Measurements from ENCODE around the gene PDGFC.

Gene PDGFC

DNA sequence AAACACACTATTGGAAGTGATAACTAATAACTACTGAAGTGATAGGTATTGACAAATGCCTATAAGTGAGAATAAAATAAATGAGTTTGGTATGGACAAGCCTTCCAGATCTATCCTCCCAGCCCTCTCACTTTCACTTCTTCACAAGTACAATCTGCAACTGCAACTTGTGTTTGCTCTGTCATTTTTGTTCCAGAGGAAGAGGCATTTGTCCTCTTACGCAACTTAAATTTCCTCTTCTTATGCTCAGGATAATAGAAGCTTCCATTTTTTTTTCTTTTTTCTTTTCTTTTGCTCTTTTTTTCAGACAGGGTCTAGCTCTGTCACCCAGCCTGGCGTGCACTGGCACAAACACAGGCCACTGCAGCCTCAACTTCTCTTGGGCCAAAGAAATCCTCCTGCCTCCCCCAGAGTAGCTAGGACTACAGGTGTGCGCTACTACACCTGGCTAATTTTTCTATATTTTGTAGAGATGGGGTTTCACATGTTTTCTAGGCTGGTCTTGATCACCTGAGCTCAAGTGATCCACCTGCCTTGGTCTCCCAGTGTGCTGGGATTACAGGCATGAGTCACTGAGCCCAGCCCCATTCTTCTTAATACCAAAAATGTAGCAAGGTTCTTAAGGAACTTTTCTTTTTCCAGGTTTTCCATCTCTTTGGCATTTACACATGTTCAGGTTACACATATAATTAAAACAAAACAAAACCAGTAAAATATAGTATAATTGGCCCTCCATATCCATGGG, 73.1 kb downstream of the PDGFC start:
- Histone ChIP-seq H3K4me3 (no peak overlapping the region), H3K9me3 (ENCODE audit: low read depth, low read length) (no peaks in the 10 kb centered on the region), H3K9ac (ENCODE audit: insufficient read length) (no peak overlapping the region), H3K36me3 (ENCODE audit: insufficient read depth, low read length) (no peaks in the 10 kb centered on the region), H3K27ac (no peak overlapping the region)
- DNase-seq (ENCODE audit: low read depth, low spot score), result no peak
- no peak for TF ChIP-seq FOXP2 (optimal IDR thresholded peaks at IDR 0.05; ENCODE audit: control extremely low read depth, extremely low read length, insufficient read depth)
- TF ChIP-seq EZH2 (IDR thresholded peaks at IDR 0.05), result no peak
- no peak for TF ChIP-seq POLR2AphosphoS5 (IDR thresholded peaks at IDR 0.05; ENCODE audit: borderline replicate concordance, low read depth, low read length)

DNA sequence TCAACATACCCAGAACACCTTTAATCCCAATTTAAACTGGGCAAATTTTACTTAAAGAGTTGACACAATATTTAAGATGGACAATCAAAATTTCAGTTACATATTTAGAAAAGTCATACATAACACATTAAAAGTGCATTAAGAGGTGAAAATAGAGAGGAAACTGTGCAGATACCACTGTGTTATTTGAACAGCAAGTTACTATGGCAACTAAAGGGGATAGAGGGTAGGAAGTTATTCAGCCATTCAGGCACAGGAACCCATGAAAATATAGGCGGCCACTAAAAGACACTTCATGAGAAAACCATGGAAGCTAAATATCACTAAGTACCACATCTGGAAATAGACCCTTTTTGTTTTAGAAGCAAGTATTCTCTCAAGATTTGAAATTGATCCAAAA, 75.1 kb downstream of the PDGFC start:
- TF ChIP-seq EZH2 (IDR thresholded peaks at IDR 0.05) (no peak), POLR2AphosphoS5 (IDR thresholded peaks at IDR 0.05; ENCODE audit: borderline replicate concordance, low read depth, low read length) (no peak), FOXP2 (optimal IDR thresholded peaks at IDR 0.05; ENCODE audit: control extremely low read depth, extremely low read length, insufficient read depth) (no peak)
- H3K36me3 ChIP-seq (ENCODE audit: insufficient read depth, low read length), result no peaks in the 10 kb centered on the region
- H3K9me3 ChIP-seq (ENCODE audit: low read depth, low read length), result no peaks in the 10 kb centered on the region
- DNase-seq (ENCODE audit: low read depth, low spot score), result no peak
- H3K4me3 ChIP-seq, result no peak overlapping the region
- no peak overlapping the region for H3K9ac ChIP-seq (ENCODE audit: insufficient read length)
- H3K27ac ChIP-seq, result no peak overlapping the region

DNA sequence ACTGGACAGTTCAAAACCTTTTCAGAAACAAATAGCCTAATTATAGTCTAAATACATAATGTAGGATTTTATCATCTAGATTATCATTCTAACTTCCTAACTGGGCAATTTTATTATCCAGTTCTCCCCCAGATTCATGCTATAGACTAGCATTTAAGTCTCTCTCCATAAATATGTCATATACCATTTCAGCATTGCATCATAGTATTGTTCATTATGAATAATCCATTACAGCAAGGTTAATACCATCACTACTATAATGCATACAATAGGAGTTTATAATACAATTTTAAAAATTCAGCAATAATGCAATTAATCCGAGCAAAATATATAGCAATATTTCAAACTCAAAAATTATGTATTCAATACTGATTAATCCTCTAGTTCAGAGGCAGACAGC, 77.4 kb downstream of the PDGFC start:
- Histone ChIP-seq H3K36me3 (ENCODE audit: insufficient read depth, low read length) (no peaks in the 10 kb centered on the region), H3K9ac (ENCODE audit: insufficient read length) (no peak overlapping the region), H3K9me3 (ENCODE audit: low read depth, low read length) (no peaks in the 10 kb centered on the region), H3K27ac (0 out of 2 replicates have a peak overlapping the region, but pooled peaks have one; percentile 17), H3K4me3 (peak overlapping the region; percentile 13; the same call in 1 of the 2 replicates)
- TF ChIP-seq FOXP2 (optimal IDR thresholded peaks at IDR 0.05; ENCODE audit: control extremely low read depth, extremely low read length, insufficient read depth) (no peak), POLR2AphosphoS5 (IDR thresholded peaks at IDR 0.05; ENCODE audit: borderline replicate concordance, low read depth, low read length) (no peak), EZH2 (IDR thresholded peaks at IDR 0.05) (no peak)
- no peak for DNase-seq (ENCODE audit: low read depth, low spot score)

DNA sequence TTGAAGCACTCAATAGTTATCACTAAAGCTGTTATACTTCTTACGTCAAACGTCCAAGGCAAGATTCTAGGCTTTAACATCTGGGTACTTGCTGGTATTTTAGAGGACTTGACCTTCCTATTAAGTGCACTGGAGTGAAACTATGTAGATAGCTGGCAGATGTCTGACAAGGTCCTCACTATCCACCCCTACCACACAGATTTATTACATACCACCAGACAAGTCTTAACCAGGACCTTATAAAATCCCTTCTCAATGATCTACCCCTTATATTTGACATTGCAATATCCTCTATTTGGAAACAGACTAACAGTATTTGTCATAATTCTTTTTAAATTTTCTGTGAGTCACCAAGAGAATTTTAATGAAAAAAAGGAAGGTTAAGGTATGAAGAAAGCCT, 78.8 kb downstream of the PDGFC start:
- Histone ChIP-seq H3K27ac (no peak overlapping the region), H3K9me3 (ENCODE audit: low read depth, low read length) (no peaks in the 10 kb centered on the region), H3K9ac (ENCODE audit: insufficient read length) (no peak overlapping the region), H3K36me3 (ENCODE audit: insufficient read depth, low read length) (no peaks in the 10 kb centered on the region), H3K4me3 (no peak overlapping the region)
- TF ChIP-seq EZH2 (IDR thresholded peaks at IDR 0.05), result no peak
- no peak for TF ChIP-seq POLR2AphosphoS5 (IDR thresholded peaks at IDR 0.05; ENCODE audit: borderline replicate concordance, low read depth, low read length)
- TF ChIP-seq FOXP2 (optimal IDR thresholded peaks at IDR 0.05; ENCODE audit: control extremely low read depth, extremely low read length, insufficient read depth), result no peak
- DNase-seq (ENCODE audit: low read depth, low spot score), result no peak

DNA sequence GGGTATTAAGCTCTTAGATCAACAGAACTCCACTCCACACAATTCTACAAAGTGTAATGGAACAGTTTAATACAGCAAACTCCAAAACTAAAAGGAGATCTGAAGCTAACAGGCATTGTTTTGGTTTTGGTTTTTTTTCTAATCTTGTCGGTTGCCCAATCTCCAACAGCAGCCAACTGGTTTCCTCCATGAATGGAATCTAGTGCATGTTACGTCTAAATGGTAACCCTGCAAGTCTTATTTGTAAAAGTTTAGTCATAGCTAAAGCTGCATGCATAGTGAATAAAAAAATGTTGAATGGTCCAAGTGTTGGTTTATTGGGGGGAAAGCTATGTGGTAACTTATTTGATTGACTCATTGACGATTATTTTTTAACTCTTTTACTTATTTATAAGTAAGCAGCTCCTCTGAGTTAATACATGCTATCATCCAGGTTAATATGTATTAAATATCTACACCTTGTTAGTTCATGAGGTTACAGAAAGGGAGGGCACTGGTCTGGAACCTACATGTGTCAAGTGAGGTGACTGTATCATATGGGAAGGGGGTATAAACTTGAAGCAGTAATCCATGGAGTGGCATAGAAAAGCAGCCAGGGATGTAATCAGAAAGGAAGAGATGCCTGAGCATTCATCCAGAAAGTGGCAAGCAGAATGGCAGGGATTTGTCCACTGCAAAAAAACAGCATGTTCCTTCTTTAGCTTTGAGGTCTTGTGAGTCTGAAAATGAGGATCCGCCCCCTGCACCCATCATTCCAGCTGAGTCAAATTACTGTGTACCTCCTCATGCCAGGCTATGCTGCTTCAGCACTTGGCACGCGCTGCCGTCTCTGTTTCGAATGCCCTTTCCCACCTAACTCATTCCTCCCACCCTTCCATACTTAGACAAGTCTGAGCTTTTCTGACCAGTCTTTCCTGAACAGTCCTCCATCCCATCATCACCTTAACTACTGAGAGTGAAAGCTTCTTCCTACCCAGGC, 81.7 kb downstream of the PDGFC start:
- H3K4me3 ChIP-seq, result no peak overlapping the region
- peaks cover 6% of the 10 kb centered on the region; the same call in 1 of the 2 replicates for H3K9me3 ChIP-seq (ENCODE audit: low read depth, low read length)
- H3K9ac ChIP-seq (ENCODE audit: insufficient read length), result no peak overlapping the region
- no peaks in the 10 kb centered on the region for H3K36me3 ChIP-seq (ENCODE audit: insufficient read depth, low read length)
- no peak for DNase-seq (ENCODE audit: low read depth, low spot score)
- H3K27ac ChIP-seq, result no peak overlapping the region
- TF ChIP-seq FOXP2 (optimal IDR thresholded peaks at IDR 0.05; ENCODE audit: control extremely low read depth, extremely low read length, insufficient read depth), result no peak
- TF ChIP-seq EZH2 (IDR thresholded peaks at IDR 0.05), result no peak

DNA sequence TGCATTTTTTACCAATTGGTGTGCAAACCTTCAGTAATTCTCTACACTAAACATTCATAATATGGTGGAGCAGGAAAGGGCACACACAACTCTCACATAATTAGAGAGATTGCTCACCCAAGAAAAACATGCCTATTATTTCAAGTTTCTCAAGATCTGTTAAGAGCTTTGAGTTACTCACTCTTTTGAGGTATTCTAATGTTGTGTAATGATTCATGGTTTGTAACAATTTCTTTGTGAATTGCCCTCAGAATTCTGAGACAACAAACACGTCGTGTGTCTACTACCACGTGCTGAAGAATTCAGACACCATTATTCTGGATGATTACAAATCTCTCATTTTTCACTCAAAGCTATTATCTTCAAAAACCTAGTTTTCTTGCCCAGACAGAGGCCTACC, 82.8 kb downstream of the PDGFC start:
- TF ChIP-seq EZH2 (IDR thresholded peaks at IDR 0.05), result no peak
- Histone ChIP-seq H3K9me3 (ENCODE audit: low read depth, low read length) (peaks cover 6% of the 10 kb centered on the region; the same call in 1 of the 2 replicates), H3K27ac (no peak overlapping the region), H3K9ac (ENCODE audit: insufficient read length) (no peak overlapping the region), H3K4me3 (no peak overlapping the region), H3K36me3 (ENCODE audit: insufficient read depth, low read length) (no peaks in the 10 kb centered on the region)
- no peak for DNase-seq (ENCODE audit: low read depth, low spot score)

DNA sequence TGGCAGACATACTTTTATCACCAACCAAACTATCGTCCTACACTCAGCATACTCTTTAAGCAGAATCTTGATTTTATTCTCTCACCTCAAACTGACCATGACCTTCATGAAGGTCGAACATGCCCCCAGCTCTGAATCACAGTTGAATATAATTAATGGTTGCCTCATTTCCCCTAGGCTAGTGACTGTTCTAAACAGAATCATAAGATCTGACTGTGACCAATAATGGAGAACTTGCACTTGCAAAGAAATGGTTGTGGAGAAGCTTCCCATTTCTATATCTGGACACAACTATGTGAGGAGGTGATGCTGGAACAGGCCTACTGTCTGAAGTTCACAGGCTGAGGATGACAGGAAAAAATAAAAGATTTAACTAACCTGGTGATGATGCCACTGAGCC, 85.1 kb downstream of the PDGFC start:
- Histone ChIP-seq H3K4me3 (no peak overlapping the region), H3K9me3 (ENCODE audit: low read depth, low read length) (peaks cover 6% of the 10 kb centered on the region; the same call in 1 of the 2 replicates), H3K27ac (no peak overlapping the region), H3K36me3 (ENCODE audit: insufficient read depth, low read length) (no peaks in the 10 kb centered on the region), H3K9ac (ENCODE audit: insufficient read length) (no peak overlapping the region)
- no peak for DNase-seq (ENCODE audit: low read depth, low spot score)
- TF ChIP-seq FOXP2 (optimal IDR thresholded peaks at IDR 0.05; ENCODE audit: control extremely low read depth, extremely low read length, insufficient read depth) (no peak), EZH2 (IDR thresholded peaks at IDR 0.05) (no peak), POLR2AphosphoS5 (IDR thresholded peaks at IDR 0.05; ENCODE audit: borderline replicate concordance, low read depth, low read length) (no peak)

DNA sequence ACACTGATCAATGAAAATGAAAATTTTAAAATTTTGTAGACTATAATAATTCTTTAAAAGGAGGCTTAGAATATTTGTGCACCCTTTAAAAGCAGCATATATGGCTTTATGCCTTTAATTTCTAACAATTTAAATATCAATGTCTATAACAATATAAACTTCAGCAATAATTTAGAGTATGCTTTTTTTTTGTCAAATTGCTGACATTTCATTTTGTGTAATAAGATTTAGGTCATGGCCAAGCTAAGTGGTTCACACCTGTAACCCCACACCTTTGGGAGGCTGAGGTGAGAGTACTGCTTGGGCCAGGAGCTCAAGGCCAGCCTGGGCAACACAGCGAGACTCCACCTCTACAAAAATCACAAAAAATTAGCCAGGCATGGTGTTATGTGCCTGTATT, 86.2 kb downstream of the PDGFC start:
- Histone ChIP-seq H3K4me3 (no peak overlapping the region), H3K9me3 (ENCODE audit: low read depth, low read length) (peaks cover 8% of the 10 kb centered on the region; the same call in 1 of the 2 replicates), H3K9ac (ENCODE audit: insufficient read length) (no peak overlapping the region), H3K27ac (no peak overlapping the region), H3K36me3 (ENCODE audit: insufficient read depth, low read length) (no peaks in the 10 kb centered on the region)
- no peak for DNase-seq (ENCODE audit: low read depth, low spot score)
- no peak for TF ChIP-seq EZH2 (IDR thresholded peaks at IDR 0.05)
- TF ChIP-seq FOXP2 (optimal IDR thresholded peaks at IDR 0.05; ENCODE audit: control extremely low read depth, extremely low read length, insufficient read depth), result no peak
- TF ChIP-seq POLR2AphosphoS5 (IDR thresholded peaks at IDR 0.05; ENCODE audit: borderline replicate concordance, low read depth, low read length), result no peak
